Endothelial cell of umbilical vein (primary cell): Measurements from ENCODE around the gene OAF. TPM values are rescaled to one million over a fixed set of nuclear protein-coding genes. Genes with fewer than 3 reads are reported as not detected.

Experiments
- BruUV-seq: library from RNA; stranded (reverse); fragments of 400-500 nt; replicated peaks from 2 replicates; lab custom pipeline; 2021; lab: Mats Ljungman, UMichigan
- CTCF ChIA-PET: fragments of 300-600, 350-600 bp; sonication (Branson Sonifier 250); formaldehyde crosslinking; loops from one replicate; lab custom pipeline; 2021; ENCODE audit warnings: antibody characterized with exemption, inconsistent platforms; lab: Charles Lee
- POLR2A ChIA-PET: fragments of 300-600, 350-600 bp; sonication (Branson Sonifier 250); formaldehyde crosslinking; loops from one replicate; lab custom pipeline; 2021; ENCODE audit warnings: antibody characterized with exemption, inconsistent platforms; lab: Charles Lee
- DNase-seq: peaks from one replicate; pipeline ENCODE4 v3.0.0-alpha.2; 2011; ENCODE audit warnings: low read depth, low spot score
- FAIRE-seq: peaks from 2 replicates; lab custom pipeline; 2011; peaks lifted over from hg19 to GRCh38; lab: Jason Lieb, UNC
- H2AFZ ChIP-seq: 2 replicates; pipeline ENCODE4 v1.6.0; 2012; ENCODE audit warnings: low read depth, low read length, control low read depth, inconsistent platforms
- H3K27ac ChIP-seq: 2 replicates; pipeline ENCODE4 v1.5.1; 2011; ENCODE audit warnings: low read depth, mild to moderate bottlenecking, control low read depth, low read length, moderate library complexity; ENCODE audit not compliant: insufficient read depth
- H3K27me3 ChIP-seq, 2 experiments: 2 replicates each; pipeline versions ENCODE4 v1.6.0 to v1.6.1; 2011; ENCODE audit warnings: low read length in 2 of 2, mixed read lengths in 1 of 2; ENCODE audit not compliant: control insufficient read depth in 2 of 2, insufficient read depth in 2 of 2
- H3K36me3 ChIP-seq, 2 experiments: 2 replicates in 1 of 2; 3 replicates in 1 of 2; pipeline ENCODE4 v1.5.1; 2011; ENCODE audit warnings: low read length in 2 of 2, mild to moderate bottlenecking in 1 of 2, moderate library complexity in 1 of 2; ENCODE audit not compliant: control insufficient read depth in 2 of 2, insufficient read depth in 2 of 2; ENCODE audit errors: extremely low read depth in 1 of 2
- H3K4me1 ChIP-seq: 3 replicates; pipeline ENCODE4 v1.5.1; 2011; ENCODE audit warnings: mild to moderate bottlenecking, low read length; ENCODE audit not compliant: control insufficient read depth, insufficient read depth; ENCODE audit errors: extremely low read depth
- H3K4me2 ChIP-seq: 2 replicates; pipeline ENCODE4 v1.6.1; 2011; ENCODE audit warnings: low read length, control low read depth, mixed read lengths; ENCODE audit not compliant: insufficient read depth
- H3K4me3 ChIP-seq, 3 experiments: fragments of 200-600 bp in 1 of 3; sonication (generic), shearing (Covaris generic) in 1 of 3; replicated peaks in 1 of 3; 2 replicates each; pipeline ENCODE4 v1.5.1; 2011 to 2016; ENCODE audit warnings: control low read depth in 3 of 3, low read length in 3 of 3, mild to moderate bottlenecking in 2 of 3, inconsistent platforms in 1 of 3, low read depth in 1 of 3, moderate library complexity in 1 of 3; ENCODE audit not compliant: insufficient read depth in 1 of 3
- H3K79me2 ChIP-seq: 2 replicates; pipeline ENCODE4 v1.6.0; 2012; ENCODE audit warnings: low read length, inconsistent platforms; ENCODE audit not compliant: control insufficient read depth, insufficient read depth
- H3K9ac ChIP-seq: replicated peaks from 2 replicates; pipeline ENCODE3; 2011; ENCODE audit warnings: low read length, control low read depth; ENCODE audit not compliant: insufficient read depth; ENCODE audit errors: extremely low read depth
- H3K9me1 ChIP-seq: replicated peaks from 3 replicates; pipeline ENCODE4 v1.6.0; 2011; ENCODE audit warnings: mild to moderate bottlenecking, low read length; ENCODE audit not compliant: control insufficient read depth, insufficient read depth; ENCODE audit errors: extremely low read depth
- H3K9me3 ChIP-seq: replicated peaks from 2 replicates; pipeline ENCODE4 v1.5.1; 2012; ENCODE audit warnings: low read length, inconsistent platforms; ENCODE audit not compliant: control insufficient read depth, insufficient read depth
- H4K20me1 ChIP-seq: replicated peaks from 2 replicates; pipeline ENCODE3; 2011; ENCODE audit warnings: mild to moderate bottlenecking, low read length; ENCODE audit not compliant: control insufficient read depth, insufficient read depth; ENCODE audit errors: extremely low read depth
- FOS ChIP-seq: IDR thresholded peaks from 2 replicates; pipeline ENCODE4 v1.6.1; 2011; ENCODE audit warnings: mild to moderate bottlenecking, low read length, moderate library complexity, borderline replicate concordance; ENCODE audit not compliant: insufficient read depth
- GATA2 ChIP-seq: IDR thresholded peaks from 2 replicates; pipeline ENCODE4 v1.7.0; 2011; ENCODE audit warnings: low read depth, mild to moderate bottlenecking, moderate library complexity, mixed read lengths, low read length; ENCODE audit not compliant: insufficient read length, insufficient read depth
- JUN ChIP-seq: IDR thresholded peaks from 2 replicates; pipeline ENCODE4 v1.6.1; 2011; ENCODE audit warnings: borderline replicate concordance, low read depth; ENCODE audit not compliant: insufficient read length, insufficient read depth
- MAX ChIP-seq: IDR thresholded peaks from 2 replicates; pipeline ENCODE4 v1.6.1; 2011; ENCODE audit not compliant: insufficient read depth, insufficient read length
- MYC ChIP-seq: IDR thresholded peaks from one replicate; pipeline ENCODE4 v1.6.1; 2011; ENCODE audit warnings: mild to moderate bottlenecking, low read depth, low read length
- POLR2A ChIP-seq: IDR thresholded peaks from 2 replicates; pipeline ENCODE4 v1.6.1; 2012; ENCODE audit warnings: low read depth, mild to moderate bottlenecking, control low read depth, low read length
- POLR2AphosphoS5 ChIP-seq: IDR thresholded peaks from 2 replicates; pipeline ENCODE4 v1.6.1; 2012; ENCODE audit warnings: low read depth, mild to moderate bottlenecking, control low read depth, low read length, moderate library complexity; ENCODE audit not compliant: insufficient read depth
- dilution Hi-C: fragments of 300-500 bp; cut with MboI; formaldehyde crosslinking; loops from one replicate; pipeline ENCODE4 v1.15.0; 2019; ENCODE audit warnings: low sequenced_read_pairs; ENCODE audit not compliant: extremely low pct_ligation_motif_present
- intact Hi-C: fragments of 100-400 bp; cut with micrococcal nuclease; formaldehyde crosslinking; loops from one replicate; pipeline ENCODE4 v1.10.0; 2022
- polyA plus RNA-seq, 4 experiments: library from polyadenylated mRNA; depleted of rRNA in 3 of 4; stranded (reverse) in 3 of 4; unstranded in 1 of 4; fragments of >200 nt; gene quantifications; 2 replicates each; pipeline versions ENCODE4 v1.2.1 to v1.2.3, GENCODE V29; 2011 to 2012; ENCODE audit warnings: missing spikeins in 1 of 4
- total RNA-seq: library from RNA; stranded (reverse); gene quantifications from 2 replicates; pipeline ENCODE4 v1.2.3, GENCODE V29; 2021
- TF ChIP-seq, protein P1 (sequence below), 2 donors: IDR thresholded peaks; 1 replicate in 1 of 2; 2 replicates in 1 of 2; pipeline ENCODE4 v1.5.1; 2011; ENCODE audit warnings: low read length in 2 of 2, mild to moderate bottlenecking in 2 of 2, moderate library complexity in 2 of 2, control low read depth in 1 of 2, inconsistent platforms in 1 of 2, low read depth in 1 of 2; ENCODE audit not compliant: insufficient read depth in 1 of 2; ENCODE audit errors: extremely low read depth in 1 of 2

OAF gene
- total and polyA plus RNA-seq, 2 donors (not counting 3 experiments of a cell fraction or from before 2014, with no cell fraction given): 32.1 to 33.8 TPM

DNA sequence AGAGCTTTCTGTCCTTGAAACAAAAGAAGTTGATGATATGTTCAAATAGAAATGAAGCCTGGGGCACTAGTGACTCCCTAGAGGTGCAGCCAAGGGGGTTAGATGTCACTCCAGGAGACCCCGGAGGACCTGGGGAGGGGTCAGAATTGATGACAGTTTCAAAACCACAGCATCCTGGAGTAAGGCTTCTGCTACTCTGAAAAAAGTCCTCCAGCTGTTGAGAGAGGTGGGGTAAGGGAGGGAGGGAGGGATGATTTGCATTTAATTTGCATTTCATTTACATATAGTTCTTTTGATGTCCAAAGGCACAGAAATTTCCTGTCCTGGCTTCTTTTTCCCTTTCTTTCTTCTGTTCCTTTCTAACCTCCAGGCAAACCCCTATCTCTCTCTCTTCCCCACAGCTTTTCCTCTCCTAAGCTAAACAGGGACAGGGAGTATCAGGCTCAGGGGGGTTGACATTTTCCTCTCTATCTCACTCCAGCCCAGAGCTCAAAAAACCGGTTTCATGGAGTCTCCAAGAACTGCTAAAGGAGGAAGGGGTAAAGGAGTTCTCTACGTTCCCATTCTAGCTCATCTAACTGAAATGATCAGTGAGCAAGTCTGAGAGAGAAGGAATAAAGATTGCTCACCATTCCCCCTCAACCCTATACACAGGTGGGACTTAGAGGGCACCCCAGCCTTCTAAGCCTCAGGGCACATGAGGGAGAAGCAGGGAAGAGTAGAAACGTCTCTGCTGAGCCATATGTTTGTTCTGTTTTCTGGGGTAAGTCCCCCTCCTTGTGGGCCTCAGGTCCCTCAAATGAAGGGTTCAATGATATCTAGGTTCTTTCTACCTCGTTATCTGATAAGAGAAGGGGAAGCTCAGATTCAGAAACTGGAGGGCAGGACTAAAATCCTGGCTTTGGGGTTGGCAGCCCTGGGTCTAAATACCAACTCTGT lies 25.6 kb downstream of the OAF start:
- no peak overlapping the region for H3K27ac ChIP-seq
- H4K20me1 ChIP-seq: no peaks in the 10 kb centered on the region
- H3K36me3 ChIP-seq: no peaks in the 10 kb centered on the region
- ChIA-PET CTCF (interaction anchor here (1.0 to 16.4 kb wide), 14 partner anchors 7 to 716 kb away, joined by 3 to 327 read pairs (median 5); no protein-coding TSS in a partner anchor), POLR2A (no interaction called here)
- no peak for DNase-seq
- H2AFZ ChIP-seq: no peak overlapping the region
- dilution Hi-C loops: no loop called here
- H3K9me1 ChIP-seq: no peaks in the 10 kb centered on the region
- no peaks in the 10 kb centered on the region for H3K9me3 ChIP-seq
- no peak for FAIRE-seq
- intact Hi-C loops: no loop called here
- no peaks in the 10 kb centered on the region for H3K4me1 ChIP-seq
- no peak overlapping the region for H3K4me2 ChIP-seq
- TSS peak; percentile 100 for BruUV-seq
- no peak overlapping the region for H3K4me3 ChIP-seq
- H3K79me2 ChIP-seq: no peaks in the 10 kb centered on the region
- no peak overlapping the region for H3K9ac ChIP-seq
- TF ChIP-seq POLR2A: peak; percentile 79
- TF ChIP-seq FOS: no peak
- TF ChIP-seq MAX: no peak
- H3K27me3 ChIP-seq: peaks cover 24 to 30% of the 10 kb centered on the region in 2 experiments

GRCh38 chr11:120238968-120239620 lies 28.3 kb downstream of the OAF start:
- POLR2A ChIA-PET: no interaction called here
- H3K9me3 ChIP-seq: no peaks in the 10 kb centered on the region
- H3K27me3 ChIP-seq: peaks cover 19 to 48% of the 10 kb centered on the region in 2 experiments

More at GRCh38 chr11:120238968-120239620, 28.3 kb downstream of the OAF start:
- H3K9ac ChIP-seq: no peak overlapping the region
- no peaks in the 10 kb centered on the region for H3K36me3 ChIP-seq
- FAIRE-seq (no peak), DNase-seq (no peak)
- H3K27ac ChIP-seq: no peak overlapping the region
- no peak overlapping the region for H2AFZ ChIP-seq
- intact Hi-C loops (no loop called here), dilution Hi-C loops (no loop called here)
- no peaks in the 10 kb centered on the region for H3K9me1 ChIP-seq
- no peak overlapping the region for H3K4me2 ChIP-seq
- no peak for TF ChIP-seq GATA2
- TF ChIP-seq, protein P1, sequence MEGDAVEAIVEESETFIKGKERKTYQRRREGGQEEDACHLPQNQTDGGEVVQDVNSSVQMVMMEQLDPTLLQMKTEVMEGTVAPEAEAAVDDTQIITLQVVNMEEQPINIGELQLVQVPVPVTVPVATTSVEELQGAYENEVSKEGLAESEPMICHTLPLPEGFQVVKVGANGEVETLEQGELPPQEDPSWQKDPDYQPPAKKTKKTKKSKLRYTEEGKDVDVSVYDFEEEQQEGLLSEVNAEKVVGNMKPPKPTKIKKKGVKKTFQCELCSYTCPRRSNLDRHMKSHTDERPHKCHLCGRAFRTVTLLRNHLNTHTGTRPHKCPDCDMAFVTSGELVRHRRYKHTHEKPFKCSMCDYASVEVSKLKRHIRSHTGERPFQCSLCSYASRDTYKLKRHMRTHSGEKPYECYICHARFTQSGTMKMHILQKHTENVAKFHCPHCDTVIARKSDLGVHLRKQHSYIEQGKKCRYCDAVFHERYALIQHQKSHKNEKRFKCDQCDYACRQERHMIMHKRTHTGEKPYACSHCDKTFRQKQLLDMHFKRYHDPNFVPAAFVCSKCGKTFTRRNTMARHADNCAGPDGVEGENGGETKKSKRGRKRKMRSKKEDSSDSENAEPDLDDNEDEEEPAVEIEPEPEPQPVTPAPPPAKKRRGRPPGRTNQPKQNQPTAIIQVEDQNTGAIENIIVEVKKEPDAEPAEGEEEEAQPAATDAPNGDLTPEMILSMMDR (IDR thresholded peaks at IDR 0.05; ENCODE audit: extremely low read depth in 1 of 2, insufficient read depth in 1 of 2, low read depth in 1 of 2, low read length in 2 of 2): no peak
- no peak for TF ChIP-seq POLR2AphosphoS5
- no peak for TF ChIP-seq JUN
- TF ChIP-seq POLR2A: no peak
- TF ChIP-seq MYC: no peak
- no peak overlapping the region for H3K4me3 ChIP-seq
- no peaks in the 10 kb centered on the region for H3K79me2 ChIP-seq
- H3K4me1 ChIP-seq: no peaks in the 10 kb centered on the region
- CTCF ChIA-PET: interaction anchor here (13.8 to 16.4 kb wide), 2 partner anchors 63 to 67 kb away, joined by 217 to 327 read pairs; no protein-coding TSS in a partner anchor
- BruUV-seq: no TSS peak
- no peaks in the 10 kb centered on the region for H4K20me1 ChIP-seq
